NCI-H526 treated with DMSO at 0.1 percent for 48 hours (cell line): ENCODE results near the gene HMOX1.

ENCODE experiments used
- DNase-seq: peaks from one replicate; lab custom pipeline; 2025; lab: John Stamatoyannopoulos, UW

The HMOX1 gene

GRCh38 chr22:35380537-35381423 lies at the start of gene HMOX1:
Gene HMOX1 (plus strand): TSS chr22:35381096. CDS start chr22:35381174, 78 bp downstream.
- no peak for DNase-seq

- DNase-seq = no peak
These were observed 48.6 kb upstream of the HMOX1 start for GRCh38 chr22:35332278-35332677.

GRCh38 chr22:35333220-35333619 lies 47.7 kb upstream of the HMOX1 start:
- DNase-seq = no peak

- no peak for DNase-seq
These were observed 46.9 kb upstream of the HMOX1 start for GRCh38 chr22:35334004-35334403.

GRCh38 chr22:35335468-35335867 lies 45.4 kb upstream of the HMOX1 start:
- DNase-seq = no peak

GRCh38 chr22:35335936-35336781 lies 44.7 kb upstream of the HMOX1 start:
- DNase-seq = no peak

GRCh38 chr22:35337932-35338331 lies 43.0 kb upstream of the HMOX1 start:
- no peak for DNase-seq

- no peak for DNase-seq
These were observed 39.6 kb upstream of the HMOX1 start for GRCh38 chr22:35341090-35341874.

GRCh38 chr22:35342390-35342789 lies 38.5 kb upstream of the HMOX1 start:
- no peak for DNase-seq

- no peak for DNase-seq
These were observed 37.0 kb upstream of the HMOX1 start for GRCh38 chr22:35343664-35344550.

- DNase-seq = no peak
These were observed 35.8 kb upstream of the HMOX1 start for GRCh38 chr22:35344956-35345690.

GRCh38 chr22:35345808-35346505 lies 34.9 kb upstream of the HMOX1 start:
- DNase-seq = no peak

GRCh38 chr22:35346596-35347220 lies 34.2 kb upstream of the HMOX1 start:
- no peak for DNase-seq

GRCh38 chr22:35347462-35347861 lies 33.4 kb upstream of the HMOX1 start:
- DNase-seq = no peak

- DNase-seq = no peak
These were observed 32.8 kb upstream of the HMOX1 start for GRCh38 chr22:35348026-35348590.

- no peak for DNase-seq
These were observed 32.2 kb upstream of the HMOX1 start for GRCh38 chr22:35348703-35349102.

- DNase-seq = peak; percentile 28
These were observed 31.6 kb upstream of the HMOX1 start for GRCh38 chr22:35349368-35349703.

- DNase-seq = no peak
These were observed 31.0 kb upstream of the HMOX1 start for GRCh38 chr22:35349704-35350538.
